ENCODE results near the gene GSN.

GRCh38 chr9:121300283-121301119 lies 32.5 kb downstream of the GSN start:
- TF ChIP-seq POLR2AphosphoS5 (IDR thresholded peaks at IDR 0.05; ENCODE audit: borderline replicate concordance, low read depth, low read length) = no peak
- TF ChIP-seq EZH2 (IDR thresholded peaks at IDR 0.05) = no peak
- no peak for TF ChIP-seq FOXP2 (optimal IDR thresholded peaks at IDR 0.05; ENCODE audit: control extremely low read depth, extremely low read length, insufficient read depth)
